GM18907 (cell line): ENCODE data around the gene CCDC8.
"Not testable (repeated sequence)": the region's sequence is repeated elsewhere in the genome, so short reads cannot be mapped to it uniquely, and the experiment has no call there.

Source experiments
- ATAC-seq: cut with Tn5 transposase; IDR thresholded peaks from one replicate; pipeline ENCODE4 v1.9.1; 2021; ENCODE audit warnings: mild to moderate bottlenecking, moderate library complexity; ENCODE audit not compliant: unreplicated experiment

CCDC8 gene

GRCh38 chr19:46413262-46414031 is at the start of gene CCDC8:
Gene CCDC8 (minus strand): TSS chr19:46413564. CDS start chr19:46412810, 754 bp downstream.
- no peak for ATAC-seq

- no peak for ATAC-seq
Measured at GRCh38 chr19:46461537-46461936, 48.2 kb upstream of the CCDC8 start.

- ATAC-seq, result no peak
Measured at GRCh38 chr19:46460981-46461380, 47.6 kb upstream of the CCDC8 start.

- ATAC-seq, result no peak
Measured at GRCh38 chr19:46460055-46460454, 46.7 kb upstream of the CCDC8 start.

- ATAC-seq, result no peak
Measured at GRCh38 chr19:46456930-46457329, 43.6 kb upstream of the CCDC8 start.

- no peak for ATAC-seq
Measured at GRCh38 chr19:46454244-46454643, 40.9 kb upstream of the CCDC8 start.

GRCh38 chr19:46453661-46454060 is 40.3 kb upstream of the CCDC8 start:
- ATAC-seq, result no peak

GRCh38 chr19:46452186-46452585 is 38.8 kb upstream of the CCDC8 start:
- ATAC-seq, result no peak

- ATAC-seq, result no peak
Measured at GRCh38 chr19:46451352-46451751, 38.0 kb upstream of the CCDC8 start.

GRCh38 chr19:46450737-46451136 is 37.4 kb upstream of the CCDC8 start:
- ATAC-seq, result no peak

GRCh38 chr19:46449228-46449627 is 35.9 kb upstream of the CCDC8 start:
- ATAC-seq, result no peak

- ATAC-seq, result no peak
Measured at GRCh38 chr19:46448601-46449000, 35.2 kb upstream of the CCDC8 start.

- ATAC-seq, result no peak
Measured at GRCh38 chr19:46447824-46448223, 34.5 kb upstream of the CCDC8 start.

GRCh38 chr19:46447006-46447405 is 33.6 kb upstream of the CCDC8 start:
- ATAC-seq, result no peak

- no peak for ATAC-seq
Measured at GRCh38 chr19:46446021-46446420, 32.7 kb upstream of the CCDC8 start.

- ATAC-seq, result no peak
Measured at GRCh38 chr19:46442808-46443450, 29.6 kb upstream of the CCDC8 start.

GRCh38 chr19:46441866-46442265 is 28.5 kb upstream of the CCDC8 start:
- no peak for ATAC-seq

GRCh38 chr19:46435689-46436088 is 22.3 kb upstream of the CCDC8 start:
- ATAC-seq, result not testable (repeated sequence)

- no peak for ATAC-seq
Measured at GRCh38 chr19:46435009-46435408, 21.6 kb upstream of the CCDC8 start.

GRCh38 chr19:46433470-46433869 is 20.1 kb upstream of the CCDC8 start:
- ATAC-seq, result not testable (repeated sequence)

- ATAC-seq, result no peak
Measured at GRCh38 chr19:46431824-46432223, 18.5 kb upstream of the CCDC8 start.

- ATAC-seq, result no peak
Measured at GRCh38 chr19:46429999-46430398, 16.6 kb upstream of the CCDC8 start.
